Anterior cingulate cortex (tissue), 58 donors: ENCODE results near the gene ZFP82.

ENCODE experiments used
- DNase-seq, 58 donors: peaks; one replicate each; lab custom pipeline; 2025; lab: John Stamatoyannopoulos, UW

Gene ZFP82

DNA sequence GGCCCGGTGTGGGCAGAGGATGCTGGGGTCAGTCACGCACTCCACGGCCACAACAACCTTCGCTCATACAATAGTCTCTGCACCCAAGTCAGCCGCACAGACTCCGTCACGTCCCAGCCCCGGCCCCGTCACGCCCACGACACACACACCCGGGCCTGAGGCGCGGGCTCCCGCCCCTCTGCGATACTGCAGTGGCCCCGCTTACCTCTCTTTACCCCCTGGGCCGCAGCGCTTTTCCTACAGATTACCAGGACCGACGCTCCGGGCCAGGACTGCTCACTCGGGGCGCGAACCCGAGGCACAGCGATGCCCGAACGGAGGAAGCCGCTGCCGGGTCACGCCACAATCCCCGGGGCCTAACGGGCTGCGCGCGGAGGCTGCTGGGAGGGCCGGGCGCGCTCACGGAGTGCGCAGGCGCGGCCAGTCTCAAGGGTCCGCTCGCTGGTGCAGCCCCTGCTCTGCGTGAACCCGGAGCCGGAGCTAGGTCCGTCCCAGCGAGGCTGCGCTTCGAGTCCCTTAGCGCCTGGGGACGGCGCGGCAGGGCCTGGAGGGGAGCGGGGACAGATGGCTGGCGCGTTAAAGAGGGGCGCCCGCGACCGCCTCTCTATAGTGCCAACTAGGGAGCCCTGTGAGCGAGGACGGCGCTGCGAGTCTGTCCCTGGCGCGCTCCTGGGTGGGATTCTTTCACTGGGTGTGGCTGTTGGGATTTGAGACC is at the start of gene ZFP82:
Gene ZFP82 (minus strand): TSS at position 358 of the 715 bp plus-strand sequence. CDS start 8,855 bp downstream, outside the sequence.
- DNase-seq: peak in 55 of 58 donors; percentile 36 to 86 (median 72)

DNA sequence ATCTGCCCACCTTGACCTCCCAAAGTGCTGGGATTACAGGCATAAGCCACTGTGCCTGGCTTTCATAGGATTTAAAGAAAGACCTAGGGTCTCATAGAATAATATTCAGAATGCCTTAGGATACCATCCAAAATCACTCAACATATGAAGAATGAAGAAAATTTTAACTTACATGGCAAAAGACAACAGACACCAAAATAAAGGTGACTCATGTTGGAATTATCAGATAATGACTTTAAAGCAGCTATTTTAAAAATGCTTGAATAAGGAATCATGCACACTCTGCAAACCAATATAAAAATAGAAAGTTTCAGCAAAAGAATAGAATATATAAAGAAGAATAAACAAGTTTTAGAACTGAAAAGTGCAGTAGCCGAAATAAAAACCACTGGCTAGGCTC is 41.6 kb upstream of the ZFP82 start:
- DNase-seq: no peak

DNA sequence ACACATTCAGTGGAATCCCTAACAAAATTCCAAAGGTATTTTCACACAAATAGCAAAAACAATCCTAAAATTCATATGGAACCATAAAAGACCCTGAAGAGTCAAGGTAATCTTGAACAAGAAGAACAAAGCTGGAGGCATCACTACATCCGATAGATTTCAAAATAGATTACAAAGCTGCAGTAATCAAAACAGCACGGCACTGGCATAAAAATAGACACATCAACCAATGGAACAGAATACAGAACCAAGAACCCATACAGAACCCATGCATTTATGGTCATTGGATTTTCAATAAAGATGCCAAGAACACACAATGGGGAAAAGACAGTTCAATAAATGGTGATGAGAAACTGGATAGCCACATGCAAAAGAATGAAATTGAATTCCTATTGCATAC is 38.4 kb upstream of the ZFP82 start:
- DNase-seq: no peak

DNA sequence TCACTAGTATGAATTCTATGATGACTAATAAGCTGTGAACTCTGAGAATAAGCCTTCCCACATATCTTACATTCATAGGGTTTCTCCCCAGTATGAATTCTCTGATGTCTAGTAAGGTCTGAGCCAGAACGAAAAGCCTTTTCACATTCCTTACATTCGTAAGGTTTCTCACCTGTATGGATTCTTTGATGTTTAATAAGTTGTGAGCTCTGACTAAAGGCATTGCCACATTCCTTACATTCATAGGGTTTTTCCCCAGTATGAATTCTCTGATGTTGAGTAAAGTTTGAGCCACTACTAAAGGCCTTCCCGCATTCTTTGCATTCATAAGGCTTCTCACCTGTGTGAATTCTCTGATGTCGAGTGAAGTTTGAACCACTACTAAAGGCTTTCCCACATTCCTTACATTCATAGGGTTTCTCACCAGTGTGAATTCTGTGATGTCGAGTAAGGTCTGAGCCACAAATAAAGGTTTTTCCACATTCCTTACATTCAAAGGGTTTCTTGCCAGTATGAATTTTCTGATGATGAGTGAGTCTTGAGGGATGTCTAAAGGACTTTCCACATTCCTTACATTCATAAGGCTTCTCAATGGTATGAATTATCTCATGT is 30.7 kb upstream of the ZFP82 start:
- DNase-seq: no peak

DNA sequence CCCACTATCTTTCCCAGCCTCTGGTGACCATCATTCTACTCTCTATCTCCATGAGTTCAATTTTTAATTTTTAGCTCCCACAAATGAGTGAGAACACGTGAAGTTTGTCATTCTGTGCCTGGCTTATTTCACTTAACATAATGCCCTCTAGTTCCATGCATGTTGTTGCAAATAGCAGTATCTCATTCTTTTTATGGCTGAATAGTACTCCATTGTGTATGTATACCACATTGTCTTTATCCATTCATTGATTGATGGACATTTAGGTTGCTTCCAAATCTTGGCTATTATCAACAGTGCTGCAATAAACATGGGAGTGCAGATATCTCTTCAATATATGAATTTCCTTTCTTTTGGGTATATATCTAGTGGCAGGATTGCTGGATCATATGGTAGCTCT is 22.9 kb upstream of the ZFP82 start:
- no peak for DNase-seq

GRCh38 chr19:36436531-36436930 is 18.1 kb upstream of the ZFP82 start:
- DNase-seq: no peak

DNA sequence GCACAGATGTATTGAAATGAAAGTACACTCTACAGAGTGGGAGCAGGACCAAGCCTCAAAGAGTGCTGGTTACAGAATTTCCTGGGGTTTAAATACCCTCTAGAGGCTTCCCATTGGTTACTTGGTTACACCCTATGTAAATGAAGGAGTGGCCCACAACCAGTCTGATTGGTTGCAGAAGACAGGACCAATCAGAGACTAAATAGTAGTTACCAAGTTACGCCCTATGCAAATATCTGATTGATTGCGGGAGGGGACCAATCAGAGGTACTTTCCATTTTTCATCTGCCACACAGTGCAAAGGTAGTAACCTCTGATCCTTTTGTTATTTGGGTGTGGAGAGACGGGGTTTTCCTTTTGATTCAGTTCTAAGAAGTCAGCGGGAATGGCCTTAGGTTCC is 5.5 kb upstream of the ZFP82 start:
- DNase-seq: no peak

GRCh38 chr19:36421749-36422481 is 3.5 kb upstream of the ZFP82 start:
- DNase-seq: peak in 6 of 58 donors; percentile 12 to 57 (median 23)

GRCh38 chr19:36420961-36421748 is 2.7 kb upstream of the ZFP82 start:
- peak in 28 of 58 donors; percentile 0 to 57 (median 12) for DNase-seq

GRCh38 chr19:36417752-36418286 is 625 bp downstream of the ZFP82 start:
- peak in 11 of 58 donors; percentile 7 to 68 (median 24) for DNase-seq

GRCh38 chr19:36409841-36410240 is 8.6 kb downstream of the ZFP82 start:
- DNase-seq: no peak

DNA sequence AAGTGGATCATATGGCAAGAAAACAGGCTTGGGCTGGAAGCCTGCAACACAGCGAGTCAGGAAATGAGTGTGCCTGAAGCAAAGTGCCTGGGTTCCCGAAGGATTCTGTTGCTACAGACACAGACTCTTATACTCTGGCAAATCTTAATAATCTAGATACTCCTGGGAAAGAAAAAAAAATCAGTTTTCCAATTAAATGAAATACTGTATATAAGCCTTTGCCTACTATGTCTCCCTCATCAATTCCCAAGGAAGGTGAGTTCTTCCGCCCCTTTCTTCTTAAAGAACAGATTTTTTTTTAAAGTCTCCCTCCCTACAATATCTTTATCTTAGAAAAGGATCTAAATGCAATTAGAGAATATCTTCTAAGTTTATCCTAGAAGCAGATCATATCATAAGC is 10.3 kb downstream of the ZFP82 start:
- DNase-seq: no peak

- DNase-seq: no peak
Measured at GRCh38 chr19:36404498-36404897, 13.9 kb downstream of the ZFP82 start.

DNA sequence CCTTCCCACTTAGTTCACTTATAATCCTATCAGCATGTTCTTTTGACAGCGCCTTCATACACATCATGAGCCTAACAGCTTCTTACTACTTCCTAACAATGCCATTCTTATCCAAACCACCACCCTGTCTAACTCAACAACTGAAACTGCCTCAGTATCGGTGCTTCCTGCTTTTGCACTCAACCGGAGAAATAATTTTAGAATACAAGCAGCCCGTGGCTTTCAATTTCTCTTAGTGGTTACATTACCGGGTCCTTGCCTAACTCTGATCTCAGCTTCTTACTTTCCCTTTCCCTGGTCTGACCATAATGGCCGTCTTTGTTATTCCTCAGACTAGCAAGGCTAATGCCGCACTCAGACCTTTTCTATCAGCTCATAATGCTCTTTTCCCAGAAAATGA is 17.0 kb downstream of the ZFP82 start:
- no peak for DNase-seq

DNA sequence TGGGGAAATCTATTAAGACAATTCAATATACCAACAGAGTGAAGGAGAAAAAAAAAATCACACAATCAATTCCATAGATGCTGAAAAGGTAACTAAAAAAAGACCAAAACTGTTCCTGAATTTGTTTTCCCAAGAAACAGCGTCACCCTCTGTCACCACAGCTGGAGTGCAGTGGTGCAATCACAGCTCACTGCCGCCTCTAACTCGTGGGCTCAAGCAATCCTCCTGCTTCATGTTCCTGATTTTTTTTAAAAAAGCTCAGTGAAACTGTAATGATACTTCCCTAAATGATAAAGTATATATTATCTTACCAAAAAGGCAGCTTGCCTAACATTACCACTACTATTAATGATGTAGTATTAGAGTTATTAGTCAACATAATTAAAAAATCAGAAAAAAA is 19.9 kb downstream of the ZFP82 start:
- no peak for DNase-seq

DNA sequence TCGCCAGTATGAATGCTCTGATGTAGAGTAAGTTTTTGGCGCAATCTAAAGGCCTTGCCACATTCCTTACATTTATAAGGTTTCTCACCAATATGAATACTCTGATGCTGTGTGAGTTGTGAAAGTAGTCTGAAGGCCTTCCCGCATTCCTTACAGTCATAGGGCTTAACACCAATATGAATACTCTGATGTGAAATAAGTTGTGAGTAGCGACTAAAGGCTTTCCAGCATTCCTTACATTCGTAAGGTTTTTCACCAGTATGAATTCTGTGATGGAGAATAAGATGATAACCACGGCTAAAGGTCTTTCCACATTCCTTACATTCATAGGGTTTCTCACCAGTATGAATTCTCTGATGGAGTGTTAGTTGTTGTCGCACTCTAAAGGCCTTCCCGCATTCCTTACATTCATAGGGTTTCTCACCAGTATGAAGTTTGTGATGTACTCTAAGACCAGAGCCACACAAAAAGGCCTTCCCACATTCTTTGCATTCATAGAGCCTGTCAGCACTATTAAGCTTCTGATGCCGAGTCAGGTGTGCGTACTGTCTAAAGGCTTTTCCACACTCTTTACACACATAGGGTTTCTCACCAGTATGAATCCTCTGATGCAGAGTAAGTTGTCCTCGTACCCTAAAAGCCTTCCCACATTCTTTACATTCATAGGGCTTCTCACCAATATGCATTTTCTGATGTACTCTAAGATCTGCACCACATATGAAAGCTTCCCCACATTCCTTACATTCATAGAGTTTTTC is 25.3 kb downstream of the ZFP82 start:
- no peak for DNase-seq

- DNase-seq: peak in 1 of 58 donors; percentile 33
Measured at GRCh38 chr19:36379510-36379819, 39.0 kb downstream of the ZFP82 start.

DNA sequence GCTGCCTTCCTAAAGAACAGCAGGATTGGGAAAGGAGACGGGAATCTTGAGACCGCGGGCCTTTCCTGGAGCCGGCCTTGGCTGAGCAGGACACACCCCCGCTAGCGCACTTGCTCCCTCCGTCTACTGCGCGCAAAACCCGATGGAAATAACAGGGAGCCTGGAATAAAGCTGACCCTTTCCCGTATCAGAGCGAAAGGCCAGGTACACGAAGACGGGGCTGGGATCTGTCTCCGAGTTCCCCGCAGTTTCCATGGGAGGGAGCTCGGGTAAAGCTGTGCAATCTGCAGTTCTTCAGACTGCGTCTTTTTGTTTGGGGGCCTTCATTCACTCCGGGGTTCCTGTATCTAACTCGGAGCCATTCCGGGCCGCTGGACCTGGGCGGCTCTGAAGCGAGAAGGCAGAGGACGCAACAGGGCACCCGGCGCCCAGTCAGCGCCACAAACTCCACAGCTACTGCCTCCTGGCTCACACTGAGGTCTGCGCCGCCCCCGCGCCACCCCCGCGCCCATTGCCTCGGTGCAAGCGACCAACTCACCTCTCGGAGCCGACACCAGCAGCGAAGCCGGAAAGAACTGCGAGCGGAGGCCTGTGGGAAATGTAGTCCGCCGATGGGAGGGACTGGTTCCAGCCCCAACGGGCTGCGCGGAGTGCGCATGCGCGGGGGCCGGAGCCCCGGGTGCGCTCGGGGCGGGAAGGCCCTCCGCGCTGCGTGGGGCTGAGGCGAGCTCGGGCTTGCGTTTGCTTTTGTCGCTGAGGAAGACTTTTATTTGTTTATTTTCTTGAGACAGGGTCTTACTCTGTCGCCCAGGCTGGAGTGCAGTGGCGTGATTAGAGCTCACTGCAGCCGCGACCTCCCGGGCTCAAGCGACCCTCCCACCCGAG is 39.6 kb downstream of the ZFP82 start, which contains the start of gene ZFP14:
Gene ZFP14 (minus strand): TSS at position 577 of the 885 bp plus-strand sequence. CDS start 11,309 bp downstream, outside the sequence.
- peak; percentile 18 to 95 (median 91) for DNase-seq
